Endothelial cell (in vitro differentiated cells): ENCODE results near the gene CRYBG2. TPM values are rescaled to one million over a fixed set of nuclear protein-coding genes. Genes with fewer than 3 reads are reported as not detected.

Experiments used
- total RNA-seq: library from RNA; stranded (reverse); fragmentation: NEBNext Ultra II Directional; extraction: Animal tissue kit (Norgen Biotek cat#: 25700); gene quantifications from one replicate; pipeline ENCODE4 v1.2.1, GENCODE V29; 2021; ENCODE audit not compliant: unreplicated experiment

CRYBG2 gene
- total RNA-seq, 1 donor from 2014 or later = 1.4 TPM

Other genes with a start within 250 kb of the CRYBG2 start
- gene PDIK1L, start 242.3 kb downstream of the CRYBG2 start, total RNA-seq = 6.8 TPM
- gene FAM110D, start 195.1 kb downstream of the CRYBG2 start, total RNA-seq = 13.5 TPM
- gene C1orf232, start 185.2 kb downstream of the CRYBG2 start, total RNA-seq = not detected
- 17.9 TPM for gene ZNF593, start 184.2 kb downstream of the CRYBG2 start, total RNA-seq
- not detected for gene ZNF593OS, start 182.3 kb downstream of the CRYBG2 start, total RNA-seq
- gene CNKSR1, start 176.6 kb downstream of the CRYBG2 start, total RNA-seq = 10.0 TPM
- not detected for gene CATSPER4, start 163.5 kb downstream of the CRYBG2 start, total RNA-seq
- 9.7 TPM for gene CEP85, start 119.9 kb downstream of the CRYBG2 start, total RNA-seq
- 226 TPM for gene SH3BGRL3, start 74.0 kb downstream of the CRYBG2 start, total RNA-seq
- gene UBXN11, start 47.5 kb downstream of the CRYBG2 start, total RNA-seq = 16.0 TPM
- gene CD52, start 36.2 kb downstream of the CRYBG2 start, total RNA-seq = 21.8 TPM
- not detected for gene ZNF683, start 18.6 kb upstream of the CRYBG2 start, total RNA-seq
- 107 TPM for gene LIN28A, start 56.7 kb upstream of the CRYBG2 start, total RNA-seq
- 63.5 TPM for gene DHDDS, start 78.2 kb upstream of the CRYBG2 start, total RNA-seq
- gene HMGN2, start 118.3 kb upstream of the CRYBG2 start, total RNA-seq = 171 TPM
- 25.3 TPM for gene RPS6KA1, start 175.6 kb upstream of the CRYBG2 start, total RNA-seq